SK-MEL-5 (cell line): ENCODE measurements around the gene C9orf40. TPM values are rescaled to one million over a fixed set of nuclear protein-coding genes. Genes with fewer than 3 reads are reported as not detected.
A peak's percentile ranks its signal among the peaks of the same experiment; 100 is the strongest.

Source experiments
- DNase-seq: peaks from one replicate; pipeline ENCODE4 v3.0.0-alpha.2; 2016; ENCODE audit warnings: low read depth, low spot score
- in situ Hi-C: cut with HindIII; loops from 2 replicates; pipeline ENCODE4 v1.10.0; 2016; ENCODE audit warnings: low sequenced_read_pairs, high pct_unique_total_duplicates, low pct_unique_long_range_greater_than_20kb
- total RNA-seq: library from RNA; depleted of rRNA; stranded (reverse); fragments of >200 nt; shearing (Covaris generic); gene quantifications from 2 replicates; pipeline ENCODE4 v1.2.3, GENCODE V29; 2014; rRNA removed

C9orf40 gene
- total RNA-seq, 1 experiment from 2014 or later = 6.1 TPM

DNA sequence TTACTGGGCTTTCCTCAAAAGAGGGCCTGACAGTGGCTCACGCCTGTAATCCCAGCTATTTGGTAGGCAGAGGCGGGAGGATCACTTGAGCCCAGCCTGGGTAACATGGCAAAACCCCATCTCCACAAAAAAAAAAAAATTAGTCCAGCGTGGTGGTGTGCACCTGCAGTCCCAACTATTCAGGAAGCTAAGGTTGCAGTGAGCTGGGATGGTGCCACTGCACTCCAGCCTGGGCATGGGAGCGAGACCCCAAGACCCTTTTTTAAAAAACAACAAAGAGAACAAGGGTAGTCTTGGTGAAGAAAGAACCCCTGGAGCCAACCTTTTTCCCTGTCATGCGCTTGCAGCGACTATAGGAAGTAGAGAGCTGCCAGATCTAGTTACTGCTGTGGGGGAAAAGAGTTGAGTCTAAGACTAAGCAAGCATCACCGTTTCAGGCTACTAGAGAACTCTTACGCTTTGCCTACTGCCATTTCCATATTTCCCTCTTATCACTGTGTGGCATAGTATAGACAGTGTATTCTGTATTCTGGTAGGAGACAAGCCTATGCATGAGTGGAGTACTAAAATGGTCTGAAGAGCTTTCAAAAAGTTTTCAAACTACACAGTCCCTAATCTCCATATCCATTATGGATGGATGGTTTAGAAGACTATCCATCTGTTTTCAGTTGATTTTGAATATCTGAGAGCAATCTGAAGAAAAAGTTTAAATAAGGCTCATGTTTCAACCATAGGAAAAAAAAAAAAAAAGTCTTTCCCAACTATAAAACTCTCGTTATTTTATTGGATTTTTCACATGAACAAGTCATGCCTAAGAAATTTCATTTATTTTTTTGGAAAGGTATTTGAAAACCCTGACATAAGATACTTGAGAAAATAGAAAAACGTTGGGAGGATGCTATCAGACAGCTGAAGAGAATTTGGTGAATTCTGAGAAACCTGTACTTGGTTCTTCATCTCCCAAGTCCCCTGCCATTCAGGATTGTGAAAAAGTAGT lies 2.6 kb downstream of the C9orf40 start:
- no peak for DNase-seq
- in situ Hi-C loops = no loop called here

DNA sequence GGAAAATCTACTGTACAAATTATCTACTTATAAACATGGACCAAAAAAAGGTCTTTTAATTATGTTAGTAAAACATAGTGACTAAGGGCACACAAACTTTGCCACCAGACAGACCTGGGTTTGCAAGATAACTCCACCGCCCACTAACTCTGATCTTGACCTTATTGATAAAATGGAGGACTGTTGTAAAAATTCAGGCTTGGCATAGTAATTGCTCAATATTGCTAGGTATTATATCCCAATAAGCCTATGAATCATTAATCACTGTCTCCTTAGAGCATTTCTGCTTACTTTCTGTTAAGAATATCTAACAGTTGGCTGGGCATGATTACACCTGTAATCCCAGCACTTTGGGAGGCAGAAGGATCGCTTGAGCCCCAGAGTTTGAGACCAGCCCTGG lies 3.8 kb downstream of the C9orf40 start:
- in situ Hi-C loops = no loop called here
- no peak for DNase-seq

DNA sequence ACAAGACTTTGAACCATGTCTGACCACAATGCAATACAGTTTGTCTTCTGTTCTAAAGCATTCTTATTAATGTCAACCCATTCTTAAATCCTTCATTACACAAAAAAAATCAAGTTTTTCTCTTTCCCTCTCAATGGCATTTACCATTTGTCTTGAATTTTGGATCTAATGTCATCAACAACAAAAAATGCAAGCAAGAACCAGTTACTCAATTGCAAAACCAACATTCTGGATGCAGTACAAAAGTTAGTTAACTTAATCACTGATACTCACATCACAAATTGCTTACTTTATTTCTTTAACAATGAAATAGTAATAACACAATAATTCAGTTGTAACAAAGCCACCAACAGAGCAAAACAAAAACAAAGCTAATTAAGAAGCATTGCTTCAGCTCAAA lies 6.0 kb downstream of the C9orf40 start:
- in situ Hi-C loops = no loop called here
- no peak for DNase-seq

DNA sequence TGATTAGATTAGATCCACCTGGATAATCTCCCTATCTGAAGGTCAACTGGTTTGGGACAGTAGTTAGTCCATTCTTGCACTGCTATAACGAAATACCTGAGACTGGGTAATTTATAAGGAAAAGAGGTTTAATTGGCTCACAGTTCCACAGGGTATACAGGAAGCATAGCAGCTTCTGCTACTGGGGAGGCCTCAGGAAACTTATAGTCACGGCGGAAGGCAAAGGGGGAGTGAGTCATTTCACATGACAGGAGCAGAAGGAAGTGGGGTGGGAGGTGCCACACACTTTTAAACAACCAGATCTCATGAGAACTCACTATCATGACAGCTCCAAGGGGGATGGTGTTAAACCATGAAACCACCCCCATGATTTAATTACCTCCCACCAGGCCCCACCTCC lies 9.9 kb downstream of the C9orf40 start:
- peak; percentile 67 for DNase-seq
- in situ Hi-C loops = no loop called here

DNA sequence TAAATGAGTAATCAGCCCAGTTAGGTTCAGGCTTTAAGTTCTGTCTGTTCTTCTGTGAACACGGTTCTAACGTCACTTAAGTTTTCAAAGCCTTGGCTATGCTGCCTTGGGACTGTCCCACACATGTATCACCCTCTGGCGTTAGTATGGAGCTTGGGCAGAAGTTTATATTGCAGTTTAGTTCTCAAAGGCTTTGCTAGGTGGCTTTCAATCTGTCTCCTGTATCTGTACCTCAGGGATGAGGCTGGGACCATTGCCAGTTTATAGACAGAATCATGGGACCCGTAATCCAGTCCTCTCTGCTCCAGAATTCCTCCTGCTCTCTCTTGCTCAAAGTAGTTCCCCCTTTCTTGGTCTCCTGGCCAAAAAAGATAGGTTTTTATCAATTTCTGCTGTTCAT lies 12.1 kb downstream of the C9orf40 start:
- peak; percentile 86 for DNase-seq
- in situ Hi-C loops = no loop called here

DNA sequence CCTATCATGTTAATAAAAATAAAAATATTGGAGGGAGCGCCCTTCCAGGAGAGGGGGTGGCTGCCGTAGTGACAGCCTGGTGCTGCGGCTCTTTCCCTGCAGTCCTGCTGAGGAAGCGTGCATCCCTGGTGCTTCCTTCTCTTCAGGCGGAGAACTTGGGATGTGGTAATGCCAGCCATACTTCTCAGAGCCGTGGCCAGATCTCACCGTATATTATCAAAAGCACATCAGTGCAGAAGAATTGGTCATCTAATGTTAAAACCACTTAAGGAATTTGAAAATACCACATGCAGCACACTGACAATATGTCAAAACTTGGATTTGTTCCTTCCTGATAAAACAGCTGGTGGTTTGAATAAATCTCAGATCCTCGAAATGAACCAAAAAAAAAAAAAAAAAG lies 17.7 kb downstream of the C9orf40 start:
- in situ Hi-C loops = no loop called here

DNA sequence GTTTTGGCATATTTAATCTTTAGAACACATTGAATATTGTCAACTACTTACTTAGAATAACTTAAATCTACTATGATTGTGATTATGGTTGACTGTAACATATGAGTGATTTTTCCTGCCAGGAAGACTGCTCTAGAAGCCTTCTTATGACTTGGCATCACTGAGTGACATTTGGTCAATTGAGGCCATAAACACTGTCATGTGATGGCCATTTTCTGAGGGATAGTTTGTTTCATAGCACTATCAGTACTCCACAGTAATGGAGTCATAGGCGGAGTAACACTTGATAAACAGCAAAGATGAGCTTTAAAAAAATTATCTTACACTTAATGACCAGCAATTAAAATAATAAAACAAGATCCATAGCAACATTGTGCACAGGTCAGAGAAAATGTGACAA lies 31.0 kb downstream of the C9orf40 start:
- in situ Hi-C loops = no loop called here
- DNase-seq = no peak

More for the DNA sequence above, 17.7 kb downstream of the C9orf40 start:
- DNase-seq = no peak

DNA sequence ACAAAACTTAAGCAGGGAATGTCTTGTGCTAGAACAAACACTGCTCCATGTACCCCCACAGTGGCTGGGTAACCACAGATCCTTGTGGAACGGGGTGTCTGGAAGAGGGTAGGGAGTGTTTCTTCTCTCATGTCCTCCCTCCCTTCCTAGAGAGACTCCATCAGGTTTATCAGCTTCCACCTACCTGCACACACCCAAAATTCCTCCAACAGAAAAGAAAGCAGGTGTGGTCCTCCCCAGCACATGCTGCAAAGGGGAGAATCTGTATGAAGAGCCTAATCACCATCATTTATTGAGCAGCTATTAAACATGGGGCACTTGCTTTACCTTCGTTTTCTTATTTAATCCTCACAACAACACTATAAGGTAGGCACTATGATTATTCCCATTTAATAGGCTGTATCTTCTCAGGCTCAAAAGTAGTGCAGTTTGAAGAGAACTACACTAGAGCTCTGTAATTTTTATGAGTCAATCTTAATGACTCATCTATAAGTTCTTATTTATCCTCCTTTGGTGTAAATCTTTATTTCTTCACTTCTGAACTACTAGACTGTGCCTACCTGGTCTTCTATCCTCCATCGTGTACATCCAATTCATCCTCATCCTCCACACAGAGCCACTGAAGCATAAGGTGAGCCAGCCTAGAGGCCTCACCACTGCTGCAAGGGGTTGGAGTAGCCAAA lies 31.6 kb downstream of the C9orf40 start:
- in situ Hi-C loops = no loop called here
- no peak for DNase-seq

DNA sequence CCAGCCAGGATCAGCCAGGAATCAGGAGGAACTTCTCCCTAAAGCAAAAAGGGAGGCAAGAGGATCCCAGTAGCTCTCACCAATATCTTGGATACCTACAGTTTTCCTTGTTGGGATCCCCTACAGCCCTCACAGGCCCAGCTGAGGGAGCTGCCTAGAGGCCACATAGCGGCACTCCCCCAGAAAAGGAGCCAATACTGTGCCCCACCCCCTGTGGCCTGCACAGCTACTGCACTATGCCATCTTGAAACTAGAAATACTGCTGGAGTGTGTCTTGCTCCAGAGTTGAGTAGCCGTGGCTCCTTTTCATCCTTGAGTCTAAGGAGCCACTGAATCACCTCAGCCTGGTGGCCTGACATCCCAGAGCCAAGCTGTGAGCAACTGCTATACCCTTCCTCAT lies 42.7 kb downstream of the C9orf40 start:
- no peak for DNase-seq
- in situ Hi-C loops = no loop called here

DNA sequence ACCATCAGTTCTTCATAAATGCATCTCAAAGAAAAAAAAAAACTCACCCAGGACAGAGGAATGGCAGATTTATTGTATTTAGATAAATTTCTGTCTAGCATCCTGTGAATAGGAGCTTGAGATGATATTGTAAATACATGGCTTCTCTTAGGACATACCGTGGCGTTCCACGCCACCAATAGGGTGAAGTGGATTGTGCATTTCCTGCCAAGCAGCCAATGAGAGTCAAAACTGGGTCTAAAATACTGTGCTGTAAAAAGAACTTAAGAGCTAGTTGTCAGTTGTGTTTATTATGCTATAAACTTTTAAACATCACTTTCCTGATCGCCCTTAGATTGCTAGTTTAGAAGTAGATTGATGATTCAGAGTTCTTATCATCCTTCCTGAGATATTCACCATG lies 44.0 kb downstream of the C9orf40 start:
- in situ Hi-C loops = no loop called here
- peak; percentile 14 for DNase-seq

DNA sequence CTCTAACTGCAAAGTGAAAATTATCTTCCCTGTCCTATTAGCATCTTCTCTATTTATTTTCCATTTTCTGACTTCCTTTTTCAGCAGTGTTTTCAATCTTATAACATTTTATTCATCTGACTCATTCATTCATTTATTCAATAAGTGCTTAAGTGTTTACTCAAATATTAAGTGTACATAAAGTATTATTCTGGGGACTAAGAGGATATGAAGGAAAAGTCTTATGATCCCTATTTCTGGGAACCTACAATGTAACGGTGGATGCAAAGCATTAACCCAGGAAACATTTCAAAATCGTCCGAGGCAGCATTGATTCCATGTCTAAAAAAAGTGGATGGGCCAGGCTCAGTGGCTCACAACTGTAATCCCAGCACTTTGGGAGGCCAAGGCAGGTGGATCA lies 45.6 kb downstream of the C9orf40 start:
- in situ Hi-C loops = no loop called here
- DNase-seq = no peak

DNA sequence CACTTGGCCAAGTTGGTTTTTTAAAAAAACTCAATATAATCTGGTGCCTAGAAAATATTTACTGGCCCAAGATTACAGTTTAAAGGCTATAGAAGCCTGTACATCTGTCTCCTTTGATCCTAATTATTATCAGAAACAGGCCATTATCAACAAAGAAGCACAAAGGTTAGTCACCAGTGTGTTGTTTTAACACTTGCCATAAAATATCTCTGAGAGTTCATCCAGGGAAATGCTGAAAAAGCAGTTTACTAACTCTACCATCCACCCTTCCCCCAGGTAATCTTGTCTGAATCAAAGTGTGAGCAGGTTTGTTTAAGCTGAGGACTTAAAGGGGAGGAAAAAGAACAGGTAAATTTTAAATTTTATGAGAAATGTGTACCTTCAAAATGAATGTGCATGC lies 51.7 kb downstream of the C9orf40 start:
- no peak for DNase-seq
- in situ Hi-C loops = no loop called here

Other genes with a start within 250 kb of the C9orf40 start
- 0.03 and 0.16 TPM in 2 replicates for gene TRPM6, start 65.0 kb downstream of the C9orf40 start, total RNA-seq
- 27.2 and 29.4 TPM in 2 replicates for gene CARNMT1, start 75.4 kb upstream of the C9orf40 start, total RNA-seq
- 16.0 and 20.9 TPM in 2 replicates for gene NMRK1, start 135.2 kb upstream of the C9orf40 start, total RNA-seq
- 28.6 and 30.7 TPM in 2 replicates for gene OSTF1, start 135.6 kb upstream of the C9orf40 start, total RNA-seq